DND-41 (cell line): ENCODE measurements around the gene TSHZ2.

Experiments
- ATAC-seq: fragments of 200-7000 bp; cut with Tn5 transposase; 3 replicates; pipeline ENCODE4 v1.9.1; 2021; ENCODE audit warnings: low read depth; ENCODE audit not compliant: insufficient read depth
- DNase-seq: peaks from one replicate; pipeline ENCODE4 v3.0.0-alpha.2; 2020
- H2AFZ ChIP-seq: 2 replicates; pipeline ENCODE4 v1.6.0; 2012; ENCODE audit warnings: low read depth, low read length
- H3K27ac ChIP-seq: 2 replicates; pipeline ENCODE4 v1.5.1; 2012; ENCODE audit warnings: low read length, inconsistent platforms
- H3K27me3 ChIP-seq: fragments of 200-600 bp; sonication (generic); 2 replicates; pipeline ENCODE4 v1.6.0; 2012; ENCODE audit warnings: low read length, mild to moderate bottlenecking, inconsistent platforms; ENCODE audit not compliant: insufficient read depth, poor library complexity
- H3K36me3 ChIP-seq: 2 replicates; pipeline ENCODE4 v1.5.1; 2012; ENCODE audit warnings: low read length, inconsistent platforms; ENCODE audit not compliant: insufficient read depth
- H3K4me1 ChIP-seq: 2 replicates; pipeline ENCODE4 v1.5.1; 2012; ENCODE audit warnings: mild to moderate bottlenecking, low read length; ENCODE audit not compliant: insufficient read depth
- H3K4me2 ChIP-seq: 2 replicates; pipeline ENCODE4 v1.6.0; 2012; ENCODE audit warnings: mild to moderate bottlenecking, moderate library complexity, low read length, inconsistent platforms; ENCODE audit not compliant: insufficient read depth
- H3K4me3 ChIP-seq, 2 experiments: fragments of 200-600 bp in 1 of 2; shearing (Covaris generic) in 1 of 2; 2 replicates each; pipeline ENCODE4 v1.5.1; 2012 to 2016; ENCODE audit warnings: inconsistent platforms in 2 of 2, low read length in 2 of 2, mild to moderate bottlenecking in 2 of 2, low read depth in 1 of 2, moderate library complexity in 1 of 2
- H3K79me2 ChIP-seq: 2 replicates; pipeline ENCODE4 v1.6.0; 2012; ENCODE audit warnings: low read length, inconsistent platforms; ENCODE audit not compliant: insufficient read depth
- H3K9ac ChIP-seq: 2 replicates; pipeline ENCODE4 v1.6.0; 2012; ENCODE audit warnings: low read depth, mild to moderate bottlenecking, inconsistent platforms, low read length, moderate library complexity
- H3K9me3 ChIP-seq: 2 replicates; pipeline ENCODE4 v1.5.1; 2012; ENCODE audit warnings: low read length, moderate library complexity, mild to moderate bottlenecking, inconsistent platforms; ENCODE audit not compliant: insufficient read depth, severe bottlenecking
- H4K20me1 ChIP-seq: 2 replicates; pipeline ENCODE4 v1.6.0; 2012; ENCODE audit warnings: low read length; ENCODE audit not compliant: insufficient read depth
- EZH2 ChIP-seq: IDR thresholded peaks from 3 replicates; pipeline ENCODE4 v1.6.1; 2012; ENCODE audit warnings: borderline replicate concordance, low read depth, mild to moderate bottlenecking, moderate library complexity, low read length, inconsistent platforms; ENCODE audit not compliant: severe bottlenecking
- TF ChIP-seq, protein P1 (sequence below): IDR thresholded peaks from 2 replicates; pipeline ENCODE4 v1.5.1; 2012; ENCODE audit warnings: borderline replicate concordance, low read length, moderate library complexity, mild to moderate bottlenecking; ENCODE audit not compliant: poor library complexity, severe bottlenecking; ENCODE audit errors: extremely low read depth

Gene TSHZ2

GRCh38 chr20:53205046-53205445 lies 232.9 kb downstream of the TSHZ2 start:
- ATAC-seq (no peak), DNase-seq (no peak)
- no peak overlapping the region for H3K27ac ChIP-seq
- no peaks in the 10 kb centered on the region for H3K4me1 ChIP-seq
- no peak overlapping the region for H2AFZ ChIP-seq
- H4K20me1 ChIP-seq = no peaks in the 10 kb centered on the region
- H3K4me2 ChIP-seq = no peak overlapping the region
- no peak overlapping the region for H3K9ac ChIP-seq
- peaks cover 6% of the 10 kb centered on the region for H3K27me3 ChIP-seq
- no peaks in the 10 kb centered on the region for H3K9me3 ChIP-seq
- H3K36me3 ChIP-seq = no peaks in the 10 kb centered on the region
- no peak overlapping the region for H3K4me3 ChIP-seq
- H3K79me2 ChIP-seq = no peaks in the 10 kb centered on the region
- TF ChIP-seq, protein P1, sequence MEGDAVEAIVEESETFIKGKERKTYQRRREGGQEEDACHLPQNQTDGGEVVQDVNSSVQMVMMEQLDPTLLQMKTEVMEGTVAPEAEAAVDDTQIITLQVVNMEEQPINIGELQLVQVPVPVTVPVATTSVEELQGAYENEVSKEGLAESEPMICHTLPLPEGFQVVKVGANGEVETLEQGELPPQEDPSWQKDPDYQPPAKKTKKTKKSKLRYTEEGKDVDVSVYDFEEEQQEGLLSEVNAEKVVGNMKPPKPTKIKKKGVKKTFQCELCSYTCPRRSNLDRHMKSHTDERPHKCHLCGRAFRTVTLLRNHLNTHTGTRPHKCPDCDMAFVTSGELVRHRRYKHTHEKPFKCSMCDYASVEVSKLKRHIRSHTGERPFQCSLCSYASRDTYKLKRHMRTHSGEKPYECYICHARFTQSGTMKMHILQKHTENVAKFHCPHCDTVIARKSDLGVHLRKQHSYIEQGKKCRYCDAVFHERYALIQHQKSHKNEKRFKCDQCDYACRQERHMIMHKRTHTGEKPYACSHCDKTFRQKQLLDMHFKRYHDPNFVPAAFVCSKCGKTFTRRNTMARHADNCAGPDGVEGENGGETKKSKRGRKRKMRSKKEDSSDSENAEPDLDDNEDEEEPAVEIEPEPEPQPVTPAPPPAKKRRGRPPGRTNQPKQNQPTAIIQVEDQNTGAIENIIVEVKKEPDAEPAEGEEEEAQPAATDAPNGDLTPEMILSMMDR = no peak
- no peak for TF ChIP-seq EZH2

DNA sequence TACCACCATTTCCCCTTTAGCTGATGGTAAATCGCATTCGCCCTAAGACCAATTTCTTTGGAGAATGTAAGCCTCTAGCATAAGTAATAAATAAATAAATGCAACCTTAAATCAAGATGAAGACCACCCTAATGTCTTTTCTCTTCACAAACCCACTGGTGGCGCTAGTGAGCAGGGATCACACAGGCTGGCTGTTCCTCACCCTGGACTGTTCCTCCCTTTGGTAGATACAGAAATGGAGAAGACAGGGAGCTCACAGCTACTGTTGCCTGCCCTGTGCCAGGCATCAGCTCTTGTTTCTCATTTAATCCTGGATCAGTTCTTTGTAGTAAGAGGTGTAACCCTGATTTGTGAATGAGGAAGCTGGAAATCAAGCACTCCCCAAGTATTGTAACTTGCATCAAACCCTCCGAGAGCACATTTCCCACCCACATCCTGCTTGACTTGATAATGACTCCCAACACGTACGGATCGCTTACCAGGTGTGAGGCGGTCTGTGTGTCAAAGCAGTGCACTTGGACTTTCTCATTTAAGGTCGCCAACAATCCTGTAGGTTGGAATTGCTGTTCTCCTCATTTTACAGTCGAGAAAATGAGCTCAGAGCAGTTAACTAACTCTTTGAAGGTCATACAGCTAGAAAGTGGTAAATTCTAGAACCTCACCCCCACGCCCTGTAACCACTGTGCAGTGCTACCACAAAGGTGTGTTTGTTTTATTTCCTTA lies 236.1 kb downstream of the TSHZ2 start:
- Histone ChIP-seq H3K4me3 (no peak overlapping the region), H2AFZ (no peak overlapping the region), H4K20me1 (no peaks in the 10 kb centered on the region), H3K4me1 (no peaks in the 10 kb centered on the region), H3K27ac (no peak overlapping the region), H3K27me3 (peaks cover 14% of the 10 kb centered on the region), H3K9me3 (no peaks in the 10 kb centered on the region), H3K79me2 (no peaks in the 10 kb centered on the region), H3K36me3 (no peaks in the 10 kb centered on the region), H3K9ac (no peak overlapping the region), H3K4me2 (no peak overlapping the region)
- no peak for TF ChIP-seq EZH2
- TF ChIP-seq, protein P1 = peak; percentile 50
- ATAC-seq (no peak), DNase-seq (peak; percentile 13)

- Histone ChIP-seq H3K27me3 (peaks cover 14% of the 10 kb centered on the region), H3K4me1 (no peaks in the 10 kb centered on the region), H3K36me3 (no peaks in the 10 kb centered on the region), H3K9ac (no peak overlapping the region), H3K4me3 (no peak overlapping the region), H3K4me2 (no peak overlapping the region), H2AFZ (no peak overlapping the region), H4K20me1 (no peaks in the 10 kb centered on the region), H3K9me3 (no peaks in the 10 kb centered on the region), H3K79me2 (no peaks in the 10 kb centered on the region), H3K27ac (no peak overlapping the region)
- no peak for ATAC-seq
- no peak for DNase-seq
- TF ChIP-seq EZH2 = no peak
- TF ChIP-seq, protein P1 = no peak
Observed at GRCh38 chr20:53210041-53210440, 237.9 kb downstream of the TSHZ2 start.
